IPS-18a (cell line): ENCODE data around the gene MIER2.
"Not testable (repeated sequence)": the region's sequence is repeated elsewhere in the genome, so short reads cannot be mapped to it uniquely, and the experiment has no call there.

Experiments
- H3K27ac ChIP-seq: one replicate; pipeline ENCODE4 v1.5.1; 2013; ENCODE audit warnings: low read length
- H3K27me3 ChIP-seq: one replicate; pipeline ENCODE4 v1.6.1; 2013; ENCODE audit warnings: mild to moderate bottlenecking, low read length; ENCODE audit not compliant: control insufficient read depth, insufficient read depth
- H3K36me3 ChIP-seq: one replicate; pipeline ENCODE4 v1.6.1; 2013; ENCODE audit warnings: low read depth, low read length; ENCODE audit not compliant: control insufficient read depth
- H3K4me1 ChIP-seq: one replicate; pipeline ENCODE4 v1.6.1; 2013; ENCODE audit warnings: low read depth, low read length; ENCODE audit not compliant: control insufficient read depth
- H3K4me3 ChIP-seq: one replicate; pipeline ENCODE4 v1.5.1; 2013; ENCODE audit warnings: low read length
- H3K9ac ChIP-seq: one replicate; pipeline ENCODE4 v1.6.1; 2013; ENCODE audit warnings: mild to moderate bottlenecking, low read length, moderate library complexity
- H3K9me3 ChIP-seq: one replicate; pipeline ENCODE4 v1.6.1; 2013; ENCODE audit warnings: low read depth, low read length; ENCODE audit not compliant: control insufficient read depth

MIER2 gene, protein sequence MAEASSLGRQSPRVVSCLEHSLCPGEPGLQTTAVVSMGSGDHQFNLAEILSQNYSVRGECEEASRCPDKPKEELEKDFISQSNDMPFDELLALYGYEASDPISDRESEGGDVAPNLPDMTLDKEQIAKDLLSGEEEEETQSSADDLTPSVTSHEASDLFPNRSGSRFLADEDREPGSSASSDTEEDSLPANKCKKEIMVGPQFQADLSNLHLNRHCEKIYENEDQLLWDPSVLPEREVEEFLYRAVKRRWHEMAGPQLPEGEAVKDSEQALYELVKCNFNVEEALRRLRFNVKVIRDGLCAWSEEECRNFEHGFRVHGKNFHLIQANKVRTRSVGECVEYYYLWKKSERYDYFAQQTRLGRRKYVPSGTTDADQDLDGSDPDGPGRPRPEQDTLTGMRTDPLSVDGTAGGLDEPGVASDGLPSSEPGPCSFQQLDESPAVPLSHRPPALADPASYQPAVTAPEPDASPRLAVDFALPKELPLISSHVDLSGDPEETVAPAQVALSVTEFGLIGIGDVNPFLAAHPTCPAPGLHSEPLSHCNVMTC

DNA sequence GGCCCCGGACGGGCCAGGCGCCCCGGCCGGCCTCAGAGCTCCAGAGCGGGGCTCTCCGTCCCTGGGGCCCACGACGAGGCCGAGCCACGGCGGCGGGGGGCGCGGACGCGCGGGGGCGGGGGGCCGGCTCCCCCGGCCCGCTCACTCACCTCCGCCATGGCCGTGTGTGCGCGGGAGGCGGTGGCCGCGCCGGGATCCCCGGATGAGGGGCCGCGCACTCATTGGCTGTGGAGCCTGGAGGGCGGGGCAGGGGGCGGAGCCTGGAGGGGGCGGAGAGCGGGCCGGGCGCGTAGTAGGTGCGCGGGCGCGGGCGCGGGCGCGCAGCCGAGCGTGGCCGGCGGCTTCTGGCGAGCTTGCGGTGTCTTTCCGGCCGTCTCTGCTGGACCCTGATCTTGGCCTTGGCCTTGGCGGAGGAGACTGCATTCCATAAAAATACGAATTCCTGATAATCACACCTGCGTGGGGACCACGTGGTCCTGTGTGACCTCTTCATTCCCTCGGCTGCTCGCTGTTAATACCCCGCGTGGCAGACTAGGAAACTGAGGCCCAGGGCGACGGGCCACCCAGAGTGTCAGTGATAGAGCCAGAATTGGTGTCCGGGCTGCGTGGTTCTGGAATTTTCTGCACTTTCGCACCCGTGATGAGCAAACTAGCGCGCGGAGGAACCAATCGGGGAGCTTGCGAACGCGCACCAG, at the start of gene MIER2:
Gene MIER2, minus strand, starts transcription at position 172 of the 695 bp plus-strand sequence. Its CDS starts 14 bp downstream, at position 158.
- peaks cover 5% of the 10 kb centered on the region for H3K36me3 ChIP-seq
- H3K9ac ChIP-seq, result peak within 1 kb of the TSS; percentile 43
- no peaks in the 10 kb centered on the region for H3K9me3 ChIP-seq
- peak within 1 kb of the TSS; percentile 77 for H3K4me3 ChIP-seq
- peaks cover 3% of the 10 kb centered on the region for H3K4me1 ChIP-seq
- peaks cover 13% of the 10 kb centered on the region for H3K27me3 ChIP-seq
- no peak within 1 kb of the TSS for H3K27ac ChIP-seq

DNA sequence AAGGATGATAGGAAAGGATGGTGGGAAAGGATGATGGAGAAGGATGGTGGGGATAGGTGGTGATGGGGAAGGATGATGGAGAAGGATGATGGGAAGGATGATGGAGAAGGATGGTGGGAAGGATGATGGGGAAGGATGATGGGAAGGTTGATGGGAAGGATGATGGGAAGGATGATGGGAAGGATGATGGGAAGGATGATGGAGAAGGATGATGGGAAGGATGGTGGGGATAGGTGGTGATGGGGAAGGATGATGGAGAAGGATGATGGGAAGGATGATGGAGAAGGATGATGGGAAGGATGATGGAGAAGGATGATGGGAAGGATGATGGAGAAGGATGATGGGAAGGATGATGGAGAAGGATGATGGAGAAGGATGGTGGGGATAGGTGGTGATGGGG, 49.0 kb upstream of the MIER2 start:
- not testable (repeated sequence) for H3K9ac ChIP-seq, H3K4me3 ChIP-seq, H3K4me1 ChIP-seq, H3K27ac ChIP-seq, H3K9me3 ChIP-seq, H3K36me3 ChIP-seq, H3K27me3 ChIP-seq

DNA sequence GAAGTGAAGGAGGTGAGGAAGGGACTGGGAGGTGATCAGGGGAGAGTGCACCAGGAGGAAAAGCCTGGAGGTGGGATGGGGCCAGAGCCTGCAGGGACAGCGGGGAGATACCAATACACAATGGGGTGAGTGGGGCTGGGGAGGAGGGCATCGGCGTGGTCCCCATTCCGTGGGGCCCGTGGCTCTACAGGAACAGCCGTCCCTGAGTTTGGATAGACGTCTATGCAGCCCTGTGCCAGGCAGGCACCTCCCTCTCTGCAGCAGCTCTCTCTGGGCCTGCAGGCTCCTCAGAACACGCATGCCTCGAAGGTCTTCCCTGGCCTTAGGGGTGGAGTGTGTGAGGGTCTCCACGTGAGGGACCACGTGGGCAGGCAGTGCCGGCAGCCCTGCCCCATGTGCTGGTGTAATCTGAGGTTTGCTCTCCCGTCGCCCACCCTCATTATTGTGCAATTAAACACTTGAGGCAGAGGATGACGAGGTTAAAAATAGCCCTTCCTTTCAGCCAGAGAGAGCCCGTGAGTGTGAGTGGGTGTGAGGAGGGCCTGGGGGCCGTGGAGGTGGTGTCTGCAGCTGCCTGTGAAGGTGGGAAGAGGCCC, 47.9 kb upstream of the MIER2 start:
- H3K36me3 ChIP-seq, result no peaks in the 10 kb centered on the region
- H3K27me3 ChIP-seq, result no peaks in the 10 kb centered on the region
- H3K9me3 ChIP-seq, result no peaks in the 10 kb centered on the region
- no peak overlapping the region for H3K4me3 ChIP-seq
- no peak overlapping the region for H3K27ac ChIP-seq
- peaks cover 2% of the 10 kb centered on the region for H3K4me1 ChIP-seq
- H3K9ac ChIP-seq, result no peak overlapping the region

DNA sequence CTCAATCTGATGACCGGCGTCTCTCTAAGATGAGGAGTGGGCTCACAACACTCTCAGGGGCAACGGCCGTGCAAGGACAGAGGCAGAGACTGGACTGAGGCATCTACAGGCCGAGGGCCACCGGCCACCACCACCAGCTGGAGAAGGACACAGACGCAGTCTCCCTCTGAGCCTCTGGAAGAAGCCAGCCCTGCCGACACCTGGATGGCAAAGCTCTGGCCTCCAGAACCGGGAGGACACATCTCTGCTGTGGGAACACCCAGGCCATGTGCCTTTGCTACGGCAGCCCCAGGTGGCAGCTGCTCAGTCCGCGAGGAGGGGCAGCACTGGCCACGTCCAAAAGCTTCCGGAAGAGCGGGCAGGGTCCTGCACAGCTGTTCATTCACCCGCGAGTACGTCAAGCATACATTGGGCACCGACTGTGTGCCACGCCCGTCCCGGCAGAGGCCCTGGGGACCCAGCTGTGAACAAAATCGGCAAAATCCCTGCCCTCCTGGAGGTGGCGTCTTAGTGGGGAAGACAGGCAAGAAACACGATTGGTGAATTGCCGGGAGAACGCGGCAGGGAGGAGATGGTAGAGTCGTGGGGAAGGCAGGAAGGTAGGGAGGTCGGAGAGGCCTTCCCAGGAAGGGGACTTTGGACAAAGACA, 47.3 kb upstream of the MIER2 start:
- Histone ChIP-seq H3K36me3 (no peaks in the 10 kb centered on the region), H3K4me1 (peaks cover 4% of the 10 kb centered on the region), H3K27me3 (no peaks in the 10 kb centered on the region), H3K9me3 (no peaks in the 10 kb centered on the region), H3K4me3 (no peak overlapping the region), H3K9ac (no peak overlapping the region), H3K27ac (no peak overlapping the region)

DNA sequence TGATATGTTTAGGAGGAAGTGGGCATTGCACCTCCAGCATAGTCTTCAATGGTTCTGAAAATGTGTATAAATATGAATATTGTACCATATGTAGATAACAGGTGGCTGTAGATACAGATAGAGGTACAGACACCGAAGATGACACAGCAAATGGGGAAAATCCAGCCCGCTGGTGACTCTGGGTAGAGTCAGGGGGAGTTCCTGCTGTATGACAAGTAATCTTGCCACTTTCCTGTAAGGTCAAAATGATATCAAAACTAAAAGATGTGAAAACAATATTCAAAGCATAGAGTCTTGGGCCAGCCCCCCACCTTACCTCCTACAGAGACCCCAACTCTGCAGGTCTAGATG, 46.6 kb upstream of the MIER2 start:
- no peaks in the 10 kb centered on the region for H3K9me3 ChIP-seq
- no peak overlapping the region for H3K4me3 ChIP-seq
- peaks cover 4% of the 10 kb centered on the region for H3K4me1 ChIP-seq
- no peak overlapping the region for H3K9ac ChIP-seq
- H3K27me3 ChIP-seq, result peaks cover 3% of the 10 kb centered on the region
- no peaks in the 10 kb centered on the region for H3K36me3 ChIP-seq
- H3K27ac ChIP-seq, result no peak overlapping the region

DNA sequence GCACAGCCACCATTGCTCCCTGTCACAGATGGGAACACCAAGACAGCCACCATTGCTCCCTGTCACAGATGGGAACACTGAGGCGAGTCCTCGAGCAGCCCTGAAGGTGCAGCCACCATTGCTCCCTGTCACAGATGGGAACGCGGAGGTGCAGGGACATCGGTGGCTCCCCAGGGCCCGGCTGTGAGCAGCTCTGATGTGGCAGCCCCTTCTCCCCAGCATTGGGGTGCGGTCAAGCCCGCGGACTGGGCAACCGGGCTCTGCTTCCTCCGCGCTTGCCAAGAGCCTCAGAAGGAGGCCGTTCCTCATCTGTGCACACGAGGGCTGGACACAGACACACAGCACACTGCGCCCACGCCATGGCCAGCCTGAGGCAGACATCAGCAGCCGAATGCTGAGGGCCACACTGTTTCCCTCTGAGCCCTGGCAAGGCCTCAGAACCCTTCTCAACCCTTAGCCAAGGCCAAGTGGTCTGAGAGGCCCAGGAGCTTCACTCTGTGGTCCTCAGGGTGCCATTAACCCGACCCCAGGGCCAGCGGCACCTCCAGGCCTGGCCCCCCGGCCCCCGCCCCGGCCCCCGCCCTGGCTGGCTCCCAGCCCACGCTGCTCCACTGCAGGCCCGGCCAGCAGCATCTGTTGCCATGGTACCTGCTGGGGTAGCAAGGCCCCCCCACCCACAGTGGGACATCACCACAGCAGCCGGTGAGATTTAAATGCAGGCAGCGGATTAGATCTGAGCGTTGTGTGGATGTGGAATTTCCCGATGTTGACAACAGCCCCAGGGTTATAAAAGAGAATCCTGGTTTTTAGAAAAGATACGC, 46.0 kb upstream of the MIER2 start:
- peaks cover 9% of the 10 kb centered on the region for H3K27me3 ChIP-seq
- no peak overlapping the region for H3K27ac ChIP-seq
- peaks cover 4% of the 10 kb centered on the region for H3K4me1 ChIP-seq
- no peak overlapping the region for H3K4me3 ChIP-seq
- no peaks in the 10 kb centered on the region for H3K9me3 ChIP-seq
- H3K36me3 ChIP-seq, result no peaks in the 10 kb centered on the region
- H3K9ac ChIP-seq, result no peak overlapping the region

DNA sequence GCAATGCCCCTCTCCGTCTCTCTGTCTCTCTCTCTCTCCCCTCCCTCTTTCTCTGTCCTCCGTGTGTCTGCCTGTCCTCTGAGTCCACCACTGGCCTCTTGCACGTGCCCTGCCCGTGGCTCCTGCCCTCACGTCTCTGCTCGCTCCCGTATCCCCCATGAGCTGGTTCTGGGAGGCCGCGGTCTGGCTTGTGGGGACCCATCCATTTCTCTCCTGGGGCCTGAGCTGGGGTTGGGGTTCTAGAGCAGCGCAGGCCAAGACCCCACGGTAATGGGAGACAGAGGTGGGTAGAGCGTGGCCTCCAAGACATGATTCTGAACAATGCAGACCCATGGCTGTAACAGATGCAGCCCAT, 45.3 kb upstream of the MIER2 start:
- H3K9me3 ChIP-seq, result no peaks in the 10 kb centered on the region
- H3K4me1 ChIP-seq, result peaks cover 4% of the 10 kb centered on the region
- H3K9ac ChIP-seq, result no peak overlapping the region
- H3K27ac ChIP-seq, result no peak overlapping the region
- H3K4me3 ChIP-seq, result no peak overlapping the region
- no peaks in the 10 kb centered on the region for H3K36me3 ChIP-seq
- H3K27me3 ChIP-seq, result peaks cover 9% of the 10 kb centered on the region

DNA sequence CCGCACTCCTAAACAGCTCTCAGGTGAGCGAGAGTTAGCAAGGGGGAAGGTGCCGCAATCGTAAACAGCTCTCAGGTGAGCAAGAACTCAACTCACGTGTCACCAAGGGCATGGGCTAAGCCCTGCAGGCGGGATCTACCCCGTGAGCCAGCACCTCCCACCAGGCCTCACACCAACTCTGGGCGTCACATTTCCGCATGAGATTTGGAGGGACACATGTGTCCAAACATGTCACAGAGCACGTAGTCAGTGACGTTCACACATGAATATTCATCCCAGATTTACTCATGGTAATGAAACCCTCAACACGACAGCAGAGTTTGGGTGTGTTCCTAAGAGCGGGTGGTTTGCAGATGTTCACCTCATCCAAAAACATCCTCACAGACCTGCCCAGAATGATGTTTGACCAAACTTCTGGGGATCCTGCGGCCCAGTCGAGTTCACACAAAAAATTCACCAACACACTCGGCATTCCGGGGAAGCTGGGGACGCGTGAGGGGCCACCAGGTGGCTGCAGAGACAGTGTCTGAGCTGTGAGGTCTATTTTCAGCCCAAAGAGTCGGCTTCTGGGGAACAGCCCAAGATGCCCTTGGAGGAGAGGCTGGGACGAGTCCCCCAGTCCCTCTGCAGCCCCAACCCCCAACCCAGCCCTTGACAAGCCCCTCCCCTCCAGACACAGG, 44.8 kb upstream of the MIER2 start:
- Histone ChIP-seq H3K4me1 (peaks cover 6% of the 10 kb centered on the region), H3K4me3 (no peak overlapping the region), H3K9ac (no peak overlapping the region), H3K36me3 (no peaks in the 10 kb centered on the region), H3K27me3 (peaks cover 9% of the 10 kb centered on the region), H3K9me3 (no peaks in the 10 kb centered on the region), H3K27ac (no peak overlapping the region)

DNA sequence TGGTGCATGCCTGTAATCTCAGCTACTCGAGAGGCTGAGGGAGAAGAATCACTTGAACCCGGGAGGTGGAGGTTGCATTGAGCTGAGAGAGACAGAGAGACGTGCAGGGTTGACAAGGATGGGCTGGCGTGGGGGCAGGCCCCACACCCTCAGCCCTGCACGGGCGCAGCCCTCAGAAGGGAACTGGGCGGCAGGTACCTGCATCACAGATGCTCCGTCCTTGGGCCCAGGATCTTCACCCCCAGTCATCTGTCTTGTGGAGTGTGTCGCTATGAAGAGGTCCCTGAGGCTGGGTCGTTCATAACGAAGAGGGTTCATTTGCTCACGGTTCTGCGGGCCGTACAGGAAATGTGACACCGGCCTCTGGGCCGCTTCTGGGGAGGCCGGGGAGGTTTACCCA, 44.1 kb upstream of the MIER2 start:
- H3K9me3 ChIP-seq, result no peaks in the 10 kb centered on the region
- peaks cover 9% of the 10 kb centered on the region for H3K27me3 ChIP-seq
- no peak overlapping the region for H3K4me3 ChIP-seq
- no peak overlapping the region for H3K9ac ChIP-seq
- H3K36me3 ChIP-seq, result no peaks in the 10 kb centered on the region
- peaks cover 10% of the 10 kb centered on the region for H3K4me1 ChIP-seq
- H3K27ac ChIP-seq, result no peak overlapping the region

DNA sequence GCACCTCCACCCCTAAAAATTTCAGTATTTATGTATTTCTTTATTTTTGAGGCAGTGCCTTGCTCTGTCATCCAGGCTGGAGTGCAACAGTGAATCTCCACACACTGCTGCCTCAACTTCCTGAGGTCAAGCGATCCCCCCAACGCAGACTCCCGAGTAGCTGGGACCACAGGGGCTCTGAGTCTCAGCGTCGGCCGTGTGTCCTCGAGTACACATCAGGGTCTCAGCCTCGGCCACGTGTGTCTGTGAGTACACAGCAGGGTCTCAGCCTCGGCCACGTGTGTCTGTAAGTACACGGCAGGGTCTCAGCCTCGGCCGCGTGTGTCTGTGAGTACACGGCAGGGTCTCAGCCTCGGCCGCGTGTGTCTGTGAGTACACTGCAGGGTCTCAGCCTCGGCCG, 43.2 kb upstream of the MIER2 start:
- Histone ChIP-seq H3K4me1 (peaks cover 10% of the 10 kb centered on the region), H3K9me3 (no peaks in the 10 kb centered on the region), H3K4me3 (no peak overlapping the region), H3K36me3 (no peaks in the 10 kb centered on the region), H3K9ac (no peak overlapping the region), H3K27ac (no peak overlapping the region), H3K27me3 (peaks cover 9% of the 10 kb centered on the region)
